CD14-positive monocyte (primary cell): ENCODE measurements around the gene ASZ1. TPM values are rescaled to one million over a fixed set of nuclear protein-coding genes. Genes with fewer than 3 reads are reported as not detected.

Experiments used
- DNase-seq, 3 donors: peaks; one replicate each; pipeline ENCODE4 v3.0.0-alpha.2; 2011 to 2022
- H2AFZ ChIP-seq: 2 replicates; pipeline ENCODE4 v1.6.0; 2012; ENCODE audit warnings: mild to moderate bottlenecking, low read depth, low read length, inconsistent platforms; ENCODE audit not compliant: insufficient read depth, poor library complexity, severe bottlenecking
- H3K27ac ChIP-seq, 2 donors: 1 replicate in 1 of 2; 2 replicates in 1 of 2; pipeline ENCODE4 v1.5.1; 2012 to 2013; ENCODE audit warnings: low read length in 2 of 2, control low read depth in 1 of 2, inconsistent platforms in 1 of 2, low read depth in 1 of 2, mild to moderate bottlenecking in 1 of 2
- H3K27me3 ChIP-seq, 2 donors: one replicate each; pipeline versions ENCODE4 v1.6.0 to v1.6.1; 2011 to 2013; ENCODE audit warnings: low read length in 2 of 2; ENCODE audit not compliant: control insufficient read depth in 2 of 2, insufficient read depth in 2 of 2
- H3K36me3 ChIP-seq, 2 donors: replicated peaks in 1 of 2; 1 replicate in 1 of 2; 2 replicates in 1 of 2; pipeline versions ENCODE4 v1.5.1 to v1.6.1; 2012 to 2013; ENCODE audit warnings: low read length in 2 of 2, control low read depth in 1 of 2, inconsistent platforms in 1 of 2, mild to moderate bottlenecking in 1 of 2; ENCODE audit not compliant: insufficient read depth in 2 of 2, control insufficient read depth in 1 of 2
- H3K4me1 ChIP-seq, 2 donors: 1 replicate in 1 of 2; 2 replicates in 1 of 2; pipeline versions ENCODE4 v1.5.1 to v1.6.1; 2012 to 2013; ENCODE audit warnings: low read length in 2 of 2, control low read depth in 1 of 2, inconsistent platforms in 1 of 2, mild to moderate bottlenecking in 1 of 2, moderate library complexity in 1 of 2; ENCODE audit not compliant: insufficient read depth in 2 of 2, control insufficient read depth in 1 of 2
- H3K4me2 ChIP-seq: replicated peaks from 2 replicates; pipeline ENCODE3; 2012; ENCODE audit warnings: low read length, moderate library complexity, mild to moderate bottlenecking; ENCODE audit not compliant: poor library complexity, severe bottlenecking; ENCODE audit errors: extremely low read depth
- H3K4me3 ChIP-seq, 3 experiments: fragments of 200-600 bp in 1 of 3; sonication (generic) in 1 of 3; replicated peaks in 1 of 3; 1 replicate in 2 of 3; 2 replicates in 1 of 3; pipeline ENCODE4 v1.5.1; 2011 to 2013; ENCODE audit warnings: low read length in 3 of 3, mild to moderate bottlenecking in 3 of 3, control low read depth in 2 of 3, low read depth in 2 of 3, inconsistent platforms in 1 of 3, moderate library complexity in 1 of 3
- H3K79me2 ChIP-seq: 2 replicates; pipeline ENCODE4 v1.6.0; 2012; ENCODE audit warnings: mild to moderate bottlenecking, control low read depth, inconsistent platforms, low read length, moderate library complexity; ENCODE audit not compliant: insufficient read depth
- H3K9ac ChIP-seq: 2 replicates; pipeline ENCODE4 v1.6.0; 2017; ENCODE audit warnings: low read length, mild to moderate bottlenecking; ENCODE audit not compliant: insufficient read depth, poor library complexity, severe bottlenecking
- H3K9me3 ChIP-seq, 2 donors: replicated peaks in 1 of 2; 1 replicate in 1 of 2; 2 replicates in 1 of 2; pipeline versions ENCODE4 v1.5.1 to v1.6.1; 2012 to 2013; ENCODE audit warnings: low read length in 2 of 2, control low read depth in 1 of 2; ENCODE audit not compliant: control insufficient read depth in 1 of 2, insufficient read depth in 1 of 2
- H4K20me1 ChIP-seq: 2 replicates; pipeline ENCODE4 v1.6.0; 2012; ENCODE audit warnings: mild to moderate bottlenecking, low read length, control low read depth, moderate library complexity; ENCODE audit not compliant: insufficient read depth
- H3K27ac Mint-ChIP-seq, 7 donors: one replicate each; pipeline ENCODE4 v1.8.0; 2020; ENCODE audit warnings: mild to moderate bottlenecking in 7 of 7, mixed read lengths in 7 of 7, moderate library complexity in 6 of 7, inconsistent platforms in 2 of 7
- H3K27me3 Mint-ChIP-seq, 3 donors: one replicate each; pipeline ENCODE4 v1.8.0; 2021 to 2022; ENCODE audit warnings: low read depth in 3 of 3, mild to moderate bottlenecking in 3 of 3, mixed read lengths in 3 of 3, moderate library complexity in 3 of 3, inconsistent platforms in 1 of 3
- H3K36me3 Mint-ChIP-seq, 2 donors: one replicate each; pipeline ENCODE4 v1.8.0; 2020; ENCODE audit warnings: mixed read lengths in 2 of 2, inconsistent platforms in 1 of 2, mild to moderate bottlenecking in 1 of 2
- H3K4me1 Mint-ChIP-seq: one replicate; pipeline ENCODE4 v1.8.0; 2020; ENCODE audit warnings: mild to moderate bottlenecking, mixed read lengths
- H3K4me3 Mint-ChIP-seq, 2 donors: one replicate each; pipeline ENCODE4 v1.8.0; 2020; ENCODE audit warnings: mild to moderate bottlenecking in 2 of 2, mixed read lengths in 2 of 2, moderate library complexity in 1 of 2
- H3K9me3 Mint-ChIP-seq, 7 donors: one replicate each; pipeline ENCODE4 v1.8.0; 2020 to 2022; ENCODE audit warnings: mixed read lengths in 7 of 7, mild to moderate bottlenecking in 6 of 7, moderate library complexity in 6 of 7, inconsistent platforms in 2 of 7
- WGBS: methylation state at CpG from one replicate; pipeline ENCODE4 v1.1.5; 2013; ENCODE audit warnings: missing lambda C conversion rate; ENCODE audit not compliant: insufficient coverage; 5-methylcytosine and 5-hydroxymethylcytosine counted together
- intact Hi-C, 2 donors: fragments of 100-400 bp; cut with micrococcal nuclease; formaldehyde crosslinking; loops; one replicate each; pipeline versions ENCODE4 v1.15.0 to v1.15.1; 2023
- polyA plus RNA-seq, 3 donors: library from polyadenylated mRNA; depleted of rRNA in 1 of 3; unstranded in 2 of 3; stranded (reverse) in 1 of 3; fragments of 300-500 nt in 2 of 3; fragments of >200 nt in 1 of 3; fragmentation: Illumina TruSeq in 2 of 3; gene quantifications; 1 replicate in 2 of 3; 2 replicates in 1 of 3; pipeline ENCODE4 v1.2.3, GENCODE V29; 2012 to 2021
- TF ChIP-seq, protein P1 (sequence below): fragments of 200-600 bp; IDR thresholded peaks from one replicate; pipeline ENCODE4 v1.8.0; 2022; ENCODE audit warnings: antibody characterized with exemption, mild to moderate bottlenecking

ASZ1 gene
- polyA plus RNA-seq, 3 donors: not detected

DNA sequence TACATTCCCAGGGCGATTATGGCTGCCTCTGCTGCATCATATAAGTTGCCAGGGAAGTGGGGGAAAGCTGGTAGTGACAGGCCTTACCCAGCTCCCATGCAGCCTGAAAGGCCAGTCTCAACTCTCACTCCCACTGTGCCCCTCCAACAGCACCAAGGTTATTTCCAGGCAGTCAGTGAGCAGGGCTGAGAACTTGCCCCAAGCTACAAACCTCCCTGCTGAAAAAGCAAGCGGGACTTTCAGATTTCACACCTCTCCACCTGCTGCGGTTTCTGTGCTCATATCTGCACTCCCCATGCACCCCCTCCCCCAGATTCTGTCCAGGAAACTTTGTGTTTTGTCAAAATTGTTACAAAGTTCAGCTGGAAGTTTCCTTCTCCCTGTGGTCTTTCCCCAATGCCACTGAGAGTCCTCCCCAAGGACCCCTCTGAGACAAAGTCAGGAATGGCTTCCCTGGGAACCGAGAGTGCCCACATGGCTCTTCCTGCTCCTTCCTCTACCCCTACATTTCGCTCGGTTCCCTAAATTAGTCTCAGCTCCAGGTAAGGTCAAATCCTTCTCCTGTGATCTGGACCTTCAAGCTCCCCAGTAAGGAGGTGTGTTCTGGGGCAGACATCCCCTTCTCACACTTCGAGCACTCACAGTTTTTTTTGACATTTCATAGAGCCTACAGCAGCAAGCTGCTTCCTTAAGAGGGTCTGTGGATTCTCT, 79.2 kb downstream of the ASZ1 start:
- H3K27me3 ChIP-seq: no peaks in the 10 kb centered on the region
- H3K9me3 Mint-ChIP-seq: peaks cover 0 to 6% (median 0%) of the 10 kb centered on the region in 7 donors
- H3K36me3 ChIP-seq: no peaks in the 10 kb centered on the region
- H3K9ac ChIP-seq: no peak overlapping the region
- intact Hi-C loops: no loop called here
- peaks cover 0 to 4% (median 3%) of the 10 kb centered on the region in 3 donors for H3K27me3 Mint-ChIP-seq
- DNase-seq: no peak
- no peaks in the 10 kb centered on the region for H3K4me1 ChIP-seq
- no peak overlapping the region for H3K27ac Mint-ChIP-seq
- H3K4me1 Mint-ChIP-seq: no peaks in the 10 kb centered on the region
- H4K20me1 ChIP-seq: no peaks in the 10 kb centered on the region
- H3K9me3 ChIP-seq: peaks cover 0 to 6% of the 10 kb centered on the region in 2 donors
- H3K4me3 Mint-ChIP-seq: no peak overlapping the region
- H3K27ac ChIP-seq: no peak overlapping the region
- TF ChIP-seq, protein P1, sequence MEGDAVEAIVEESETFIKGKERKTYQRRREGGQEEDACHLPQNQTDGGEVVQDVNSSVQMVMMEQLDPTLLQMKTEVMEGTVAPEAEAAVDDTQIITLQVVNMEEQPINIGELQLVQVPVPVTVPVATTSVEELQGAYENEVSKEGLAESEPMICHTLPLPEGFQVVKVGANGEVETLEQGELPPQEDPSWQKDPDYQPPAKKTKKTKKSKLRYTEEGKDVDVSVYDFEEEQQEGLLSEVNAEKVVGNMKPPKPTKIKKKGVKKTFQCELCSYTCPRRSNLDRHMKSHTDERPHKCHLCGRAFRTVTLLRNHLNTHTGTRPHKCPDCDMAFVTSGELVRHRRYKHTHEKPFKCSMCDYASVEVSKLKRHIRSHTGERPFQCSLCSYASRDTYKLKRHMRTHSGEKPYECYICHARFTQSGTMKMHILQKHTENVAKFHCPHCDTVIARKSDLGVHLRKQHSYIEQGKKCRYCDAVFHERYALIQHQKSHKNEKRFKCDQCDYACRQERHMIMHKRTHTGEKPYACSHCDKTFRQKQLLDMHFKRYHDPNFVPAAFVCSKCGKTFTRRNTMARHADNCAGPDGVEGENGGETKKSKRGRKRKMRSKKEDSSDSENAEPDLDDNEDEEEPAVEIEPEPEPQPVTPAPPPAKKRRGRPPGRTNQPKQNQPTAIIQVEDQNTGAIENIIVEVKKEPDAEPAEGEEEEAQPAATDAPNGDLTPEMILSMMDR: no peak
- no peaks in the 10 kb centered on the region for H3K36me3 Mint-ChIP-seq
- no peak overlapping the region for H2AFZ ChIP-seq
- no peak overlapping the region for H3K4me3 ChIP-seq
- H3K4me2 ChIP-seq: no peak overlapping the region
- no peaks in the 10 kb centered on the region for H3K79me2 ChIP-seq
- WGBS: 88% methylated on average over 3 of the region's 7 CpGs

GRCh38 chr7:117347480-117347879, 79.8 kb downstream of the ASZ1 start:
- Mint-ChIP-seq H3K27ac (no peak overlapping the region), H3K4me1 (no peaks in the 10 kb centered on the region), H3K36me3 (no peaks in the 10 kb centered on the region), H3K27me3 (peaks cover 0 to 3% (median 3%) of the 10 kb centered on the region in 3 donors), H3K9me3 (peaks cover 0 to 6% (median 0%) of the 10 kb centered on the region in 7 donors), H3K4me3 (no peak overlapping the region)
- Histone ChIP-seq H3K27me3 (no peaks in the 10 kb centered on the region), H3K9ac (no peak overlapping the region), H3K36me3 (no peaks in the 10 kb centered on the region), H3K4me1 (no peaks in the 10 kb centered on the region), H3K27ac (no peak overlapping the region), H3K4me2 (no peak overlapping the region), H2AFZ (no peak overlapping the region), H3K79me2 (no peaks in the 10 kb centered on the region), H3K9me3 (peaks cover 0 to 6% of the 10 kb centered on the region in 2 donors), H4K20me1 (no peaks in the 10 kb centered on the region), H3K4me3 (no peak overlapping the region)
- intact Hi-C loops: no loop called here
- DNase-seq: no peak
- TF ChIP-seq, protein P1: no peak
- WGBS: 98% methylated on average over 4 of the region's 6 CpGs
